Activated CD4-positive, alpha-beta T cell treated with anti-CD3 and anti-CD28 coated beads for 36 hours (primary cell): ENCODE results near the gene KCNH5. TPM values are rescaled to one million over a fixed set of nuclear protein-coding genes. Genes with fewer than 3 reads are reported as not detected.

Source experiments
- ATAC-seq: fragments of 200-7000 bp; cut with Tn5 transposase; one replicate; pipeline ENCODE4 v1.10.0; 2021; ENCODE audit warnings: mild to moderate bottlenecking, moderate library complexity
- CTCF ChIA-PET: fragments of 350-600 bp; sonication (Branson Sonifier 250); formaldehyde crosslinking; loops from one replicate; lab custom pipeline; 2021; ENCODE audit warnings: antibody characterized with exemption; lab: Charles Lee
- POLR2A ChIA-PET: fragments of 350-600 bp; sonication (Branson Sonifier 250); formaldehyde crosslinking; loops from one replicate; lab custom pipeline; 2021; ENCODE audit warnings: antibody characterized with exemption, inconsistent platforms; lab: Charles Lee
- DNase-seq: peaks from one replicate; pipeline ENCODE4 v3.0.0-alpha.2; 2020
- H3K27ac Mint-ChIP-seq: one replicate; pipeline ENCODE4 v1.8.0; 2021; ENCODE audit warnings: mixed read lengths
- H3K27me3 Mint-ChIP-seq: one replicate; pipeline ENCODE4 v1.8.0; 2021; ENCODE audit warnings: mixed read lengths
- H3K36me3 Mint-ChIP-seq: one replicate; pipeline ENCODE4 v1.8.0; 2021; ENCODE audit warnings: low read depth, mixed read lengths
- H3K4me1 Mint-ChIP-seq: one replicate; pipeline ENCODE4 v1.8.0; 2021; ENCODE audit warnings: mixed read lengths
- H3K4me3 Mint-ChIP-seq: one replicate; pipeline ENCODE4 v1.8.0; 2021; ENCODE audit warnings: mild to moderate bottlenecking, moderate library complexity, mixed read lengths
- H3K9me3 Mint-ChIP-seq: one replicate; pipeline ENCODE4 v1.8.0; 2021; ENCODE audit warnings: low read depth, mixed read lengths
- intact Hi-C, 2 experiments: fragments of 100-400 bp; cut with DNase I in 1 of 2; cut with micrococcal nuclease in 1 of 2; formaldehyde crosslinking; loops; one replicate each; pipeline versions ENCODE4 v1.14.2 to v1.15.1; 2022 to 2024; cut with DNase I, micrococcal nuclease
- total RNA-seq, 2 experiments: library from RNA; stranded (reverse); gene quantifications; one replicate each; pipeline ENCODE4 v1.2.3, GENCODE V29; 2021

Gene KCNH5
- total RNA-seq, 2 experiments from 2014 or later: not detected

- no peak overlapping the region for H3K4me3 Mint-ChIP-seq
- H3K27me3 Mint-ChIP-seq: no peaks in the 10 kb centered on the region
- no peaks in the 10 kb centered on the region for H3K9me3 Mint-ChIP-seq
- CTCF ChIA-PET: no interaction called here
- no peak overlapping the region for H3K27ac Mint-ChIP-seq
- no peaks in the 10 kb centered on the region for H3K4me1 Mint-ChIP-seq
- no peak for DNase-seq
- POLR2A ChIA-PET: no interaction called here
- intact Hi-C loops: no loop called here
- ATAC-seq: no peak
- no peaks in the 10 kb centered on the region for H3K36me3 Mint-ChIP-seq
These were observed 110.8 kb downstream of the KCNH5 start for GRCh38 chr14:62934439-62934838.

DNA sequence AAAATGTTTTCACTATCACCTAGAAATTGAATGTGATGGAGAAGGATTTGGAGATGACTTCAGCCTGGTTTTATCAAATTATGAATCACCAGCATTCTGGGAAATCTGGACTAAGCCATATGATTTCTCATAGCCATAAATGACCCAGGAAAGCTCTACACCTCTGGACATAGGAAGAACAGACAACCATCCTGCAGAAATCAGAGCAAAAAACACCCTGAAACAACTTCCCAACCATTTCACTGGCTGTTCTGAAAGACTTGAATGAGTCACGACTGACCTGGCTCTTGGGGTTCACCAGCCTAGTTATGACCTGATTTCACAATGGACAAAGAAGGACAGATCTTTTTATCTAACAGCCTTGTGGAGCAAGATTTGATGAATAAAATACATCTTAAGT is 123.8 kb downstream of the KCNH5 start:
- no peak overlapping the region for H3K4me3 Mint-ChIP-seq
- intact Hi-C loops: no loop called here
- ChIA-PET CTCF (no interaction called here), POLR2A (no interaction called here)
- H3K4me1 Mint-ChIP-seq: no peaks in the 10 kb centered on the region
- H3K27ac Mint-ChIP-seq: no peak overlapping the region
- H3K36me3 Mint-ChIP-seq: no peaks in the 10 kb centered on the region
- no peaks in the 10 kb centered on the region for H3K9me3 Mint-ChIP-seq
- no peak for ATAC-seq
- H3K27me3 Mint-ChIP-seq: no peaks in the 10 kb centered on the region
- DNase-seq: no peak

DNA sequence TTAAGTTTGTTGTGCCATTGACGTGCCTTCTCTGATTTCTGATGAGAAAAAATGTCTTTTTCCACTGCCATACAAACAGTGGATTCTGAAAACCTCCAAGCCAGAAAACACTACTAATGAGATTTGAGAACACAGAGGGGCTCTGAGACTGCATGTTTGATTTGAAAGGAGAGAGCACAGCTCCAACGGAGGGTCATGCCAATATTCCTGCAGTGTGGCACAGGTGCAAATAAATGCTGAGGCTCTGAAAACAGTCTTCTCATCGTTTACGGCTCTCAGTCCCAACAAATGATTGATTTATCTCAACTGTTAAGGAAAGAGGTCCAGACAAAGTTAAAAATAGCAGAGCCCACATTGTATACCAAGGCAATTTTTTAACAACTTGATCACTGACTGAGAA is 128.7 kb downstream of the KCNH5 start:
- CTCF ChIA-PET: interaction anchor here (0.6 kb wide), 1 partner anchor 25 kb away, joined by 3 read pairs; no protein-coding TSS in a partner anchor
- intact Hi-C loops: no loop called here
- no peaks in the 10 kb centered on the region for H3K36me3 Mint-ChIP-seq

DNA sequence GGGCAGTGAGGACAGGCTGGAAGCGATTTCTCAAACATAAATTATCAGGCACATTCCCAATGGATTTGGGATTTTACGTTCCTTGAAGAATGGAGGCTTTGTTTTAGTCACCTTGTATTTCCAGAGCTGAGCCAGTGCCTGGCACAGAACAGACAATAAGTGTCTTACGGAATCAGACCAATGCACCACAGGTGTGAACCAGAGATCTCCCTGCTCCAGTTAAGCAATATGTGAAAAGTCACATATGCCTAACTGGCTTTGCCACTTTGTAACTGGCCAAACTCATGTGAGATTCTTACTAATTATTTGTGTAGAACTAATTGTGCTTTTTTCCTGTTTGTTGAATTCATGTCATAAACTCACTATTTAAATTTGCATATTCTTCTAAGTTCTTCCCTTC is 130.4 kb downstream of the KCNH5 start:
- no peak for DNase-seq
- H3K27me3 Mint-ChIP-seq: no peaks in the 10 kb centered on the region
- POLR2A ChIA-PET: no interaction called here
- no peak overlapping the region for H3K27ac Mint-ChIP-seq
- H3K36me3 Mint-ChIP-seq: no peaks in the 10 kb centered on the region
- H3K4me1 Mint-ChIP-seq: no peaks in the 10 kb centered on the region
- no peaks in the 10 kb centered on the region for H3K9me3 Mint-ChIP-seq
- intact Hi-C loops: no loop called here
- CTCF ChIA-PET: interaction anchor here (0.5 kb wide), 1 partner anchor 13 kb away, joined by 3 read pairs; no protein-coding TSS in a partner anchor
- ATAC-seq: no peak
- H3K4me3 Mint-ChIP-seq: no peak overlapping the region

More for the DNA sequence above, 128.7 kb downstream of the KCNH5 start:
- no peak overlapping the region for H3K27ac Mint-ChIP-seq
- POLR2A ChIA-PET: no interaction called here
- H3K27me3 Mint-ChIP-seq: no peaks in the 10 kb centered on the region
- no peak overlapping the region for H3K4me3 Mint-ChIP-seq
- DNase-seq (no peak), ATAC-seq (no peak)
- H3K9me3 Mint-ChIP-seq: no peaks in the 10 kb centered on the region
- H3K4me1 Mint-ChIP-seq: no peaks in the 10 kb centered on the region

DNA sequence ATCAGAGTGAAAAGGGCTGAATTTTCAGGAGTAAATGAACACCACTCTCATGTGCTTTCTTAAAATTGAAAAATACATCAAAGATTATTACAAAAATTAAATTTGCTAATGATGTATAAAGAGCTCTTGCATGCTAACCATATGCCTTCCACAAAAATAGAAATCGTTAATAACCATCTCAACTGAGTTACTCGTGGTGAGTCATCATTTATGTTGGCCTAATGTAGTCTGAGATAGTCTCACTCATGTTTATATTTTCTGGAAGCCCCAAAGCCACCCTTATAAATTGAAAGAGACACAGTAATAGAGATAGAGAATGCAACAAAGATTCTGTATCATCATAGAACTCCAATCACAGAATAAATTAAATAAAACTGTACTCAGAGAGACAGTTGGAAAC is 131.2 kb downstream of the KCNH5 start:
- intact Hi-C loops: no loop called here
- DNase-seq (no peak), ATAC-seq (no peak)
- Mint-ChIP-seq H3K9me3 (no peaks in the 10 kb centered on the region), H3K4me3 (no peak overlapping the region), H3K36me3 (no peaks in the 10 kb centered on the region), H3K27me3 (no peaks in the 10 kb centered on the region), H3K27ac (no peak overlapping the region), H3K4me1 (no peaks in the 10 kb centered on the region)
- ChIA-PET POLR2A (no interaction called here), CTCF (no interaction called here)

GRCh38 chr14:62908506-62908905 is 136.8 kb downstream of the KCNH5 start:
- H3K27me3 Mint-ChIP-seq: no peaks in the 10 kb centered on the region
- ATAC-seq: no peak
- H3K4me1 Mint-ChIP-seq: no peaks in the 10 kb centered on the region
- no peak for DNase-seq
- CTCF ChIA-PET: no interaction called here
- H3K36me3 Mint-ChIP-seq: no peaks in the 10 kb centered on the region
- H3K4me3 Mint-ChIP-seq: no peak overlapping the region
- H3K9me3 Mint-ChIP-seq: no peaks in the 10 kb centered on the region
- POLR2A ChIA-PET: no interaction called here
- intact Hi-C loops: no loop called here
- H3K27ac Mint-ChIP-seq: no peak overlapping the region

DNA sequence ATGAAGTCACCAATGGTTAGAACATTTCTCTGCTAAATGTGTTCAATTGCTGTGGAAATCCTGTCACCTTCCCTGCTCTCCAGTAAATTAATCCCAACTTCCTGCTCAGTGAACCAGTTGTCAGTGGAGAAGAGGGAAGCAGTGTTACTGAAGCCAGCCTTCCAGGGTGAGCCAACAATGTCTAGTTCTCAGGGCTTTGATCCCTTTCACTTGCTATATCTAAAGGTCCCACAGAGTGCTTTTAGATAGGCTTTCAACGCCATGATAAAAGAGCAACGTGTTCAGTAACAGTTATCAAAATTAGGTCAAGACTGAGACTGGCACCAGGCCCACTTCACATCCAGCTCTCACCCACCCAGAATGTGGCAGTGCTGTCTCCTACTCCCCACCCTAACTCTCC is 139.7 kb downstream of the KCNH5 start:
- POLR2A ChIA-PET: no interaction called here
- CTCF ChIA-PET: no interaction called here
- ATAC-seq (no peak), DNase-seq (no peak)
- Mint-ChIP-seq H3K27ac (no peak overlapping the region), H3K4me3 (no peak overlapping the region), H3K9me3 (peaks cover 5% of the 10 kb centered on the region), H3K36me3 (no peaks in the 10 kb centered on the region), H3K4me1 (no peaks in the 10 kb centered on the region), H3K27me3 (peaks cover 2% of the 10 kb centered on the region)
- intact Hi-C loops: no loop called here

DNA sequence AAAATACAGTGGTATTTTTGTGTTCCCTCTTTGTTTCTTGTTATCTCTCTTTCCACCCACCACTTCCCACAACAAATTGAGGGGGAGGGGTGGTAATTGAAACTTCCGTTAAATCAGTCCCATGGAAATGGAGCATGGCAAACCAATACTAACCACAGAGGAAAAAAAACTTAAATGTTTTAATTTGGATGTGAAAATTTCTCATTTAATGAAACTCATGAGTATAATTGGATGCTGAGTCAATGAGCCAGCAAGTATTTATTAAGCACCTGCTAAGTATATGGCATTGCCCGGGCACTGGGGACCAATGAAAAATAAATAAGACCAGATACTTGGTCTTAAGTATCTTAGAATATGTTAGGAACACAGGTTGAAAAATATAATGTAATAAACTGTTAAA is 147.5 kb downstream of the KCNH5 start:
- Mint-ChIP-seq H3K4me3 (no peak overlapping the region), H3K27ac (no peak overlapping the region), H3K4me1 (no peaks in the 10 kb centered on the region), H3K36me3 (no peaks in the 10 kb centered on the region), H3K27me3 (no peaks in the 10 kb centered on the region), H3K9me3 (no peaks in the 10 kb centered on the region)
- intact Hi-C loops: no loop called here
- DNase-seq (no peak), ATAC-seq (no peak)
- POLR2A ChIA-PET: no interaction called here
- CTCF ChIA-PET: interaction anchor here (0.7 kb wide), 1 partner anchor 340 kb away, joined by 3 read pairs; no protein-coding TSS in a partner anchor

- POLR2A ChIA-PET: no interaction called here
- Mint-ChIP-seq H3K27me3 (no peaks in the 10 kb centered on the region), H3K4me1 (no peaks in the 10 kb centered on the region), H3K27ac (no peak overlapping the region), H3K9me3 (no peaks in the 10 kb centered on the region), H3K36me3 (no peaks in the 10 kb centered on the region), H3K4me3 (no peak overlapping the region)
- DNase-seq (no peak), ATAC-seq (no peak)
- CTCF ChIA-PET: interaction anchor here (0.7 kb wide), 1 partner anchor 340 kb away, joined by 3 read pairs; no protein-coding TSS in a partner anchor
- intact Hi-C loops: no loop called here
These were observed 148.3 kb downstream of the KCNH5 start for GRCh38 chr14:62896932-62897456.

- ChIA-PET CTCF (interaction anchor here (0.6 kb wide), 1 partner anchor 40 kb away, joined by 3 read pairs; no protein-coding TSS in a partner anchor), POLR2A (no interaction called here)
- DNase-seq: no peak
- H3K4me1 Mint-ChIP-seq: no peaks in the 10 kb centered on the region
- H3K27me3 Mint-ChIP-seq: no peaks in the 10 kb centered on the region
- intact Hi-C loops: no loop called here
- H3K4me3 Mint-ChIP-seq: no peak overlapping the region
- H3K27ac Mint-ChIP-seq: no peak overlapping the region
- no peaks in the 10 kb centered on the region for H3K9me3 Mint-ChIP-seq
- no peak for ATAC-seq
- H3K36me3 Mint-ChIP-seq: no peaks in the 10 kb centered on the region
These were observed 150.5 kb downstream of the KCNH5 start for GRCh38 chr14:62894736-62895135.

DNA sequence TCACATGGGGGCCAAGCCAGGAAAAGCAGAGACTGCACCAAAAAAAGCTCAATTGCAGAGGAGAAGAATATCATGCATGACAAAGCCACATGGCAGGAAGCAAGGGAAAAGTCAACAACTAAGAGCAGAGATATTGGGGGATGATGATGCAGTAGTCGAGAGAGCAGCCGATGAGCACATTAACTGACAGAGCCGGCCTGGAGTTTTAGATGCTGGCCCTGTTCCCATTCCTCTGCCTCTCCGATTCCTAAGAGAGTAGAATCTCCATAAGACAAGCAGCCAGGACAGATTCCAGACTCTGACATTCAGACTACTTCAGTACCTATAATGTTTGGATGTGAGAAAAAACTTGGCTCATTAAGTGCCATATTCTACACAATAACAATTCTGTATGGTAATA is 155.9 kb downstream of the KCNH5 start:
- H3K27me3 Mint-ChIP-seq: no peaks in the 10 kb centered on the region
- H3K27ac Mint-ChIP-seq: no peak overlapping the region
- no peak overlapping the region for H3K4me3 Mint-ChIP-seq
- DNase-seq (no peak), ATAC-seq (no peak)
- H3K4me1 Mint-ChIP-seq: no peaks in the 10 kb centered on the region
- H3K36me3 Mint-ChIP-seq: no peaks in the 10 kb centered on the region
- H3K9me3 Mint-ChIP-seq: no peaks in the 10 kb centered on the region
- ChIA-PET POLR2A (no interaction called here), CTCF (no interaction called here)
- intact Hi-C loops: no loop called here

- CTCF ChIA-PET: no interaction called here
- Mint-ChIP-seq H3K9me3 (no peaks in the 10 kb centered on the region), H3K4me3 (no peak overlapping the region), H3K27me3 (no peaks in the 10 kb centered on the region), H3K4me1 (no peaks in the 10 kb centered on the region), H3K27ac (no peak overlapping the region), H3K36me3 (no peaks in the 10 kb centered on the region)
- intact Hi-C loops: no loop called here
- POLR2A ChIA-PET: no interaction called here
- DNase-seq (no peak), ATAC-seq (no peak)
These were observed 158.8 kb downstream of the KCNH5 start for GRCh38 chr14:62886461-62886860.
